ENCODE data around the gene SLC6A18. TPM values are rescaled to one million over a fixed set of nuclear protein-coding genes. Genes with fewer than 3 reads are reported as not detected.
A peak's percentile ranks its signal among the peaks of the same experiment; 100 is the strongest.

The SLC6A18 gene, protein sequence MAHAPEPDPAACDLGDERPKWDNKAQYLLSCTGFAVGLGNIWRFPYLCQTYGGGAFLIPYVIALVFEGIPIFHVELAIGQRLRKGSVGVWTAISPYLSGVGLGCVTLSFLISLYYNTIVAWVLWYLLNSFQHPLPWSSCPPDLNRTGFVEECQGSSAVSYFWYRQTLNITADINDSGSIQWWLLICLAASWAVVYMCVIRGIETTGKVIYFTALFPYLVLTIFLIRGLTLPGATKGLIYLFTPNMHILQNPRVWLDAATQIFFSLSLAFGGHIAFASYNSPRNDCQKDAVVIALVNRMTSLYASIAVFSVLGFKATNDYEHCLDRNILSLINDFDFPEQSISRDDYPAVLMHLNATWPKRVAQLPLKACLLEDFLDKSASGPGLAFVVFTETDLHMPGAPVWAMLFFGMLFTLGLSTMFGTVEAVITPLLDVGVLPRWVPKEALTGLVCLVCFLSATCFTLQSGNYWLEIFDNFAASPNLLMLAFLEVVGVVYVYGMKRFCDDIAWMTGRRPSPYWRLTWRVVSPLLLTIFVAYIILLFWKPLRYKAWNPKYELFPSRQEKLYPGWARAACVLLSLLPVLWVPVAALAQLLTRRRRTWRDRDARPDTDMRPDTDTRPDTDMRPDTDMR
- total RNA-seq, result not detected

DNA sequence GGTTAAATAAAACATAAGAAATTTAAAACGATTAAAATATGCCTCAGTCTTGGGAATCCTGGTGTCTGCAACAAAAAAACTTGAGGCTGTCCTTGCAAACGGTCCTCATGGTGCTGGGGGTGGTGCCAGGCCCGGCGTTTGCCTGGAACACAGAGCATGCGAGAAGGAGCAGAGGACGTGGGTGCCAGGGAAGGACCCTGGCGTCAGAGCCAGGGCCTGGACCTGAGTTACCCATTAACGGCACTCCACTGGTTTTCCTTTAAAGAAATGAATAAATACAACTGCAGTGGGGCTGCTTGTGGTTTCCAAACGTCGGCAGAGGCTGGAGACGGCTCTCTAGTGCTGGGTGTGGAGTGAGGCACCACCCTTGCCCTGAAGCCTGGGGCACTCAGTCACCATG, at the start of gene SLC6A18:
SLC6A18 (plus strand) TSS at position 301 of the 400 bp plus-strand sequence; CDS start at position 398, 97 bp downstream.
- FAIRE-seq, result no peak

DNA sequence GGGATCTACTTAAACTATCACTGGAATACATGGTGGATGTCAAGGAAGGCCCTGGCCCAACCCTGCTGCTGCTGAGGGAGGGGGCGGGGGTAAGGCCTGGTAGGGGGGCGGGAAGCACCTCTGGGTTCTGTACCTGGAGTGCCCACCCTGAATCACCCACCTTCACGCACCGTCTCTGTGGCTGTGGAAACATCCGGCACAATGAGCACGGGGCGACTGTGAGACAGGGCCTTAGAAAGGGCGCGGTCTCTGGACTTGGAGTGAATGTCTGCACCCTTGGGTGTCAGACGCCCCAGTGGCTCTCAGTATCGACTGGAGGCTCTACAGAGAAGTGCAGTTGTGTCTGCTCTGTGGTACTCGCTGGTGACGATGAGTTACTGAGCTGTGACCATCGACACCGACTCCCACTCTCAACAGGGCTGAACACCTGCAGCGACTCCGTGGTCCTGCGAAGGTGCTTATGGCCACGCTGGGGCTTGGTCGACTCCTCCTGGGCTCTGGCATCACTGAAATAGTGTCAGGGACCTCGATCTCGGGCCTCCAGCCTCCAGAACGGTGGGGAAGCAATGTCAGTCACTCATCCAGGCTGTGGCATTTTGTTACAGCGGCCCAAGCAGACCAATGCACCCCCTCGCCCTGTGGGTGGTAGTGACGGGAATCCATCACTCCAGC, 49.2 kb upstream of the SLC6A18 start:
- DNase-seq (ENCODE audit: low spot score in 2 of 2) (no peak), FAIRE-seq (no peak)

More for the DNA sequence above, at the start of gene SLC6A18:
- no peak for DNase-seq (ENCODE audit: low spot score in 2 of 2)

DNA sequence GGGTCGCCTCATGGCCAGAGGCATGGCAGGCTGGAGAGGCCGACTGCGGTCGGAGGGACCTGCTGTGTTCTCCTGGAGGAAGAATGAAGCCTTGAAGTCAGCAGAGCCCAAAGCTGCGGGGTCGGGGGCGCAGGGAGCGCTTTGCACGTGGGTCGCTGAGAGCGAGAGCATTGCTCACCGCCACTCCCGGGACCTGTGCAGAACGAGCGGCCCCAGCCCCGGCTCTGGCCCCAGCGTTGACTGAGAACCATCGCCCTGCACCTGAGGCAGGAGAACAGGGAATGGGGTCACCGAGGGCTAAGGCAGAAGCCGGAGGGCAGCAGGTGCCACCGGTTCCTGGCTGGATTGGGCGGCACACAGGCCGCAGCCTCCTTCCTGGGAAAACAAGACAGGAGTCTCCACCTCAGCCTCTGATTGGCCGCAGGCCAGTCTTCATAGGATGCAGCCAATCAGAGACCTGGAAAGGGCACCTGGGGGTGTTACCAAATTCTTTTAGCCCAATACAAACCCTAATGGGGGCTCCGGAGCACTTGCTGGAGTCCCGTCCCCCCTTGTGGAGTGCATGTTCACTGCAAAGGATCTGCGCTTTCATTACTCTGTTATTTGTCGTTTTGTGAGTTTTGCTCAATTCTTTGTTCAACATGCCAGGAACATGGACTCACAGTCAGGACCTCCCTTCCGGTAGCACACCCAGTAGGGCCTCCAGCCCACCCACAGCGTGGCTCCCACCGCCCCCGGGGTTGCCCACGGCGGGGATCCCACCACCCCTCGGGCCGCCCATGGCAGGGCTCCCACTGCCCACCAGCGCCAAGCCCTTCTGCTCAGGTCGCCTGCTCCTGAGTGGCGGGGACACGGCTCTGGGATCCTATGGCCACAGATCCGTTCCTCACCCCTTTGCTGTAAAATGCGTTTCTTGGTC, 48.4 kb upstream of the SLC6A18 start:
- no peak for FAIRE-seq
- no peak for DNase-seq (ENCODE audit: low spot score in 2 of 2)

DNA sequence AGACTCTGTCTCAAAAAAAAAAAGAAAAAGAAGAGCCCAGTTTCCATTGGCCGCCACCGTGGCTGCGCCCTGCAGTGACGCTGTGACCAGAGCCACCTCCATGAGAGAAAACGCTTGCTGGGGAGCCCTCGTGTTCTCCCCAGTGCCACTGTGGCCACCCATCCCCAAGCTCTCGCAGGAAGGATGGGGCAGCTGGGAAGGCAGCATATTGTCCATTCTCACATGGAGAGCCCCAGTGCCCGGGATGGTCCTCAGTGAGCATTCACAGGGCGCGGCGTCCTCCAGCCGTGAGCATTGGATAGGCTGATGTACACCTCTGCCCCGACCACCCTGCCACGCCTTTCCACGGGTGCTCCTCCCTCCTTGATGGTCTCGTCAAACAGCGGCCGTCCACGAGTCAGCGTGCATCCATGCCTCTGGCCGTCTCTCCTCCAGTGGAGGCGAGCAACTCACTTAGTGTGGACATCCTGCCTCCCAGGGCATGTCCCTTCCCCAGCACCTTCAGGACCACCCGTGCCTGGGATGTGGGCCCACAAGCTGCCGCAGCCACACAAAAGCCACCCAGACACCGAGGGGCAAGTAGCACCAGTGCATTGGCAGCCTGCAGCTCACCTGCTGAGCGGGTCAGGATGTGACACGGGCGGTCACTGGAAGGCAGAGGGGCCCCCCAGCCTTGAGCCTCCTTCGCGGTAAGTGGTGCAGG, 47.2 kb upstream of the SLC6A18 start:
- DNase-seq (ENCODE audit: low spot score in 2 of 2) (no peak), FAIRE-seq (no peak)

DNA sequence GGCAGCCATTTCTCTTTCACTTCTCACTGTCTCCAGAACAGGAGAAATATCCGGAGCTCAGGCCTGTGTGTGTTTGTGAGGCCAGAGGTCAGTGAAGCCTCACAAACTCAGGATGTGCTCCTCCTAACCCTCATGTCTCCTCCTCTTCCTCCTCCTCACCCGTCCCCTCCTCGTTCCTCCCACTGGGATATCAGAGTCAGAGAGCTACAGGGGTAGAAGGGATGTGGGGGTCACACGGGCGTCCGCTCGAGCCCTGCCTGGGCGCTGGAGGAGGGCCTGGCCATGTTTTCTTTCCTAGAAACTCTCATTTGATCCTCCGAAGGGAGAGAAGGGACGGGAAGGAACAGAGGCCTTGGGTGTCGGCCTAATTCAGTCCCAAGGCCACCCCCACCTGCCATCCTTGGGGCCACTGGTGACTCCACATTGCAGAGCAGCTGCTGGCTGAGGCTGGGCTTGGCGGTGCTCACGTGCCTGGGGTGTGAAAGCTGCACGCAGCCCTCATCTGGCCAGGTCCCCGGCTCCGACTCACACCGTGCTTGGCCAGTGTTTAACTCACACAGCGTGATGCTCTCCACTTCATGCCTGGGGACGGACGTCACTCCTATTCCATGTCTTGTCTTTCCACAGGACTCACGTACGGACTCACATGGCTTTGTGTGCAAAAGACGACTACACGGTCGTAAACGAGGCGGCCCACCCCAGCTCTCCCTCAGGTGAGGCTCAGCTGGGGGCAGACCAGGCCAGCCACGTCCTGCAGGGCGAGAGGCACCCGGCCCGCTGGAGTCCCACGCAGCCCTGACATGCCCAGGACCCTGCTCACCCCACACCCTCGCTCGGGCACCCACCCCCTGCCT, 46.4 kb upstream of the SLC6A18 start:
- FAIRE-seq (no peak), DNase-seq (ENCODE audit: low spot score in 2 of 2) (no peak)

DNA sequence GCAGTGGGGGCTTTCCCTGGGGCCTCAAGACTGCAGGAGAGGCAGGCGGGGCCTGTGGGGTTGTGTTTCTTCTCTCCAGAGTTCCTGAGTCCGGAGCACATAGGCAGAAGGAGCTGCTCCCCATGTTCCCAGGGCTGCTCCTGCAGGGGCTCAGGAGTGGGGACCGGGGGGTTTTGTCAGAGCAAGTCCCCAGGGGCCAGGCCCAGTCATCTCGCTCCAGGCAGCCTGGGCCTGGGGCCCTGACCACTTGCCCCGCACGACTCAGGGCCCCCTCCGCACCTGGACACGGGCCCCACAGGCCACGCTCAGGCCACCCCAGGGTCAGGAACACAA, 45.8 kb upstream of the SLC6A18 start:
- DNase-seq (ENCODE audit: low spot score in 2 of 2) (no peak), FAIRE-seq (no peak)

DNA sequence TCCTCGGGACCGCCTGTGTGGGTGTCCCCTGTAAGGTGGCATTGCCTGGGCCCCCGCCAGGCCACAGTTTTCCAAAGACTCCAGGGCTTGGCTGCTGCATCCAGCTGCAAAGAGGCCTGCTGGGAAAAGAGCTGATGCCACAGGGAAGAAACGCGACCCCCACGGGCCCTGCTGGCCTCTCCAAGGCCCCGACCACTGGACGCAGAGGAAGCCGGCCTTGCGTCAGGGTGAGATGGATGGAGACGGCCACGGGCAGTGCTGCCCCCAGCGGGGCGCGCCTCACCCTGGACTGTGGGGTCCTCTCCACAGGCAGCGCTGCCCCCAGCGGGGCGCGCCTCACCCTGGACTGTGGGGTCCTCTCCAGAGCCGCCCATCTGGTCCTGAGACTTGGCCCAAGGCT, 45.1 kb upstream of the SLC6A18 start:
- FAIRE-seq, result no peak
- DNase-seq (ENCODE audit: low spot score in 2 of 2), result no peak

DNA sequence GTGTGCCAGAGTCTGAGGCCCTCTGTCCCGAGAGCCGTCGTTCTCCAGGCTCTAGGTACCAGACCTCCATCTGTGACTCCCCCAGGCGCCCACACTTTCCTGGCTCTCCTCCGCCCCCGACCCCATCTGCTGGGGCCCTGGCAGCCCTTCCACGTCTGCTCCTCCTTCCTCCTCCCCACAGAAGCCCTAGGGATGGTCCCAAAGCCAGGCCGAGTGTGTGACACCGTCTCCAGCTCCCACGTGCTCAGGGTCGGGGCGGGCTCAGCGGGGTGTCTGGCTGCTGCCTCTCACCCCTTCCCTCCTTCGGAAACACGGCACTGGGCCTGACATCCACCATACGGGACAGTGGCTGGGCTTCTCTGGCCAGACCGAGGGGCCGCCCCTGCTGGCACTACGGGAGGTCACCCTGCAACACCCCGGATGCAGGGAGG, 44.3 kb upstream of the SLC6A18 start:
- DNase-seq (ENCODE audit: low spot score in 2 of 2) (no peak), FAIRE-seq (no peak)

DNA sequence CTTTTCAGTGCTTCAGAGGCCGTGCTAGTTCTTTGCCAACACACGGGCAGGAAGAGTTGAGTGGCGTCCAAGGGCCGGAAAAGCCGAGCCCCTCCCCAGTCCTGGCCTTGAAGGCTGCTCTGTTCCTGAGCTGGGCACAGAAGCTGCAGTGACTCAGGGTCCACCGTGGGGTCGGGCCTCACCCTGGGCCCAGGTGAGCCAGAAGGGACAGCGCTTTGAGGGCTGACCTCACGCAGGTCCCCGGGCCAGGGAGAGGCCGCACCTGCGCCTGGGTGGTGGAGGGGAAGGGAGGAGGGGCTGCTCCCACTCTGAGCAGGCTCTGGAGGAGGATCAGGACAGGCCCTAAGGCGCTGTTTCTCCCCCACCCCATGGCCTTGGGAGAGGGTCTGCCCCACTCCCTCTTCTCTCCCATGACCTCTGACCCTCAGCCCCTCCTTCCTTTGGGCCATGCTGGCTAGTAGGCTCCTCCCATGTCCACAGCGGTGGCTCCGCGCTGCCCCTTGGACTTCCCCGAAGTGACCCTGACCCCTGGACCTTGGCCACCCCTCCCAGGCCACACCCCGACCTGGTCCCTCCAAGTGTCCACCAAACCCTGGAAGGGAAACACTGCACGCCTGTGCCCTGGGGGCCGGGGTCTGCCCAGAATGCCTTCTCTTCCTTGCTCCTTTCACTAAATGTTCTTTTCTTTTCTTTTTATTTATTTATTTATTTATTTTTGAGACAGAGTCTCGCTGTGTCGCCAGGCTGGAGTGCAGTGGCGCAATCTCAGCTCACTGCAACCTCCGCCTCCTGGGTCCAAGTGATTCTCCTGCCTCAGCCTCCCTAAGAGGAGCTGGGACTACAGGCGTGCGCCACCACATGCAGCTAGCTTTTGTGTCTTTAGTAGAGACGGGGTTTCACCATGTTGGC, 43.5 kb upstream of the SLC6A18 start:
- FAIRE-seq (no peak), DNase-seq (ENCODE audit: low spot score in 2 of 2) (no peak)

DNA sequence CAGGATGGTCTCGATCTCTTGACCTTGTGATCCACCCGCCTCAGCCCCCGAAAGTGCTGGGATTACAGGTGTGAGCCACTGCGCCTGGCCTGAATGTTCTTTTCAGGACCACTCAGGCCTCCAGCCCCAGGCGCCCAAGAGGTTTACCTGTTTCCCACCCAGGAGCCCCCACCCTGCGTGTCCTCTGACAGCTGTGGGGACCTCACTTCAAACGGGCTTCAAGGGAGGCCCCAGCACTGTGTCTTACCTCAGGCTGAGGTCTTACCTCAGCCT, 42.9 kb upstream of the SLC6A18 start:
- no peak for DNase-seq (ENCODE audit: low spot score in 2 of 2)
- FAIRE-seq, result no peak

DNA sequence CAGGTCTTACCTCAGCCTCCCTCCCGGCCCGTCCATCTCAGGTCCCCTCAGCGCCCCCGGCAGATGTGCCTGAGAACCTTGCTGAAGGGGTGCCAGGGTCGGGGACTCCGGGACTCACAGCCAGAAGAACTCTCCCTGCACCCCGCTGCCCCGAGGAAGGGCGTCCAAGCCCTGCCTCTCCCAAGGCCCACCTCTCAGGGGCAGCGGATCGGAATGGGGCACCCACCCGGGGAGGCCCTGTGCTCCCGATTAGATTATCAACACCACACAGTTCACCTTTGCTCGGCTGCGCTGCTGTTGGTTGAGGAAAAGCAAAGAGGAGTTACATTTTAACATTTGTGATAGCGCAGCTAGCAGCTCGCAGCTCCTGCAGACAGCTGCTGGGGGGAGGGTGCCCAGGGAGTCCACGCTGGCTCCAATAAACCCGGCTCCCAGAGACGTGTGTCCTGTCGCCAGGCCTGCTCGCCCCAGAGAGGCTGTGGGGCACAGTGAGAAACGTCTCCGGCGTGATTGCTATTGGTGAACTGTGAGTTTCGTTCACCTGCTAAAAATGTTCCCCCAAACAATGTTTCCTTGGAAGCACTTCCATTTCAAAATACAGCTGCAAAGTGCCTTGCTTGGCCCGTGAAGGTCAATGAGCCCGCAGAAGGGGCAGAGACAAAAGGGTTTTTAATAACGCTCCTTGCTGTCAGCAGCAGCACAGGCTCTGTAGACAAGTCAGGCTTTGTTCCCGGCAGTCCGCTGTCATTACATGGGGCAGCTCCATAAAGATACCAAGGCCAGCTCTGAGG, 42.4 kb upstream of the SLC6A18 start:
- no peak for FAIRE-seq
- peak; percentile 54 to 69 for DNase-seq (ENCODE audit: low spot score in 2 of 2)

DNA sequence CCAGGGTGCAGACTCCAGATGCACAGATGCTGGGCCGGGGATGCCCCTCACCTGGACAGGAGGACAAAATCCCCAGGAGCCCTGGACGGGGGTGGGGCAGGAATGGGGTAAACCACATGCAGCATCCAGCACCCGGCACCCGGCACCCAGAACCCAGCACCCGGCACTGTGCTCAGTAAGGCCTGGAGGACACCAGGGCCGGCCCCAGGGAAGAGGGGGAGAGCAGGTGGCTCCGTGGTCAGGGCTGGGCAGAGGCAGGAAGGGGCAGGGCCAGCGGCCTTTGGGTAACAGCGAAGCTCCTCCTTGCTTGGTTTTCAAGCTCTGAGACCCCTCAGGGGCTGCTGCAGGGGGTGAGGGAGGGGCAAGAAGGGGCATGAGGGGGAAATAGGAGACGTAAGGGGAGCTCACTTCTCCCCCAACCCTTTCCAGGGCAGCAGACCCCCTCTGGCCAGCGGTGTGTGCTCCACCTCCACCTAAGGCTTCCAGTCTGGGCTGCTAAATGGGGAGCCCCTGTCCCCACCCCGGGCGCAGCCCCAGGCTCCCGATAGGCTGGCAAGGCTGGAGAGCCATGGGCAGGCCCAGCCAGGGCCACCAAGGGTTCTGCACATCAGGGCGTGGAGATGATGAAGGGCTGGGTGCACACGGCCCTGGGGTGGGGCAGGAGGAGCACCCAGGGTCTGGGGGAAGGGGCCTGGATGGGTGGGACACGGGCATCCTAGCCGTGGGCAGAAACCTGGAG, 41.6 kb upstream of the SLC6A18 start:
- DNase-seq (ENCODE audit: low spot score in 2 of 2) (no peak), FAIRE-seq (no peak)

DNA sequence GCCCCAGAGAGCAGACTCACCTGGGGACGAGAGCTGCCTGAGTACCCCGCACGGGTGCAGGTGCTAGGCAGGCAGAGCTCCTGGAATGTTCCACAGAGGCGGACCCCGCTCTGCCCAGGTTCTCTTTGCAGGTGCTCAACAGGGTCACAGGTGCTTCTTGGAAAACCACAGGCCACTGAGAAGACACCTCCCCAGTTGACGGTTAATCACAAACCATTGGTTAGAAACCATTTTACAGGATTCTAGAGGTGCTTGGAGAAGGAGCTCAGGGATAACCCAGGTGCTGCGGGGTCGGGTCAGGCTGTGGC, 41.1 kb upstream of the SLC6A18 start:
- FAIRE-seq (no peak), DNase-seq (ENCODE audit: low spot score in 2 of 2) (no peak)

DNA sequence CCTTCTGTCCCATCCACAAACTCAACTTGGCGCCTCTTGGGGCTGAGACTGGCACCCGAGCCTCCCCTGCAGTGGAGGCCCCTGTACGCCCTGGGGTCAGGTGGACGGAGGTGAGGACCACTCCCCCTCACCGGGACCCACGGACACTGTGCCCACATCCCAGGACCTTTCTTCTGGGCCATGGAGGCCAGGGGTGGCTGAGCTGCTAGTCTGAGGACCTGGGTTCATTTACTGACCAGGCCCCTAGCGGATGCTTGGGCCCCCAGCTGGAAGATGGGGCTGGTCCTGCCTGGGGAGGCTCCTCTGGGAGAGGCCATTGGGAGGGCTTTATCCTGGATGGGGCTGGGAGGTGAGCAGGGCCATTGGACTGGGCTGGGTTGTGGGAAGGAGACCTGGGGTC, 40.7 kb upstream of the SLC6A18 start:
- DNase-seq (ENCODE audit: low spot score in 2 of 2) (no peak), FAIRE-seq (no peak)

DNA sequence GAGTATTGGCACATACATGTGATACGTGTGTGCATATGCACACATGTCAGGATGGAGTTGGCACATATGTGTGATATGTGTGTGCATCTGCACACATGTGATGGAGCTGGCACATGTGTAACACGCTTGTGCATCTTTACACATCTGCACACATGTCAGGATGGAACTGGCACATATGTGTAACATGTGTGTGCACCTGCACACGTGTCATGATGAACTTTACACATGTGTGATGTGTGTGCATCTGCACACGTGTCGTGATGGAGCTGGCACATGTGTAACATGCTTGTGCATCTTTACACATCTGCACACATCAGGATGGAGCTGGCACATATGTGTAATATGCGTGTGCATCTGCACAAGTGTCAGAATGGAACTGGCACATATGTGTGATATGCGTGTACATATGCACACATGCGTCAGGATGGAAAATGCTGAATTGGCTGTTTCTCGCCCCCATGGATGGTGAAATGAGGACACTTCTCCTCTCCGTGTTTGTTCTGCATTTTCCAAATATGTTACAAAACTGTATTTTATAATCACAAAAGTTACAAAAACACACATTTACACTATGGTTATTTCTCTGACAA, 40.0 kb upstream of the SLC6A18 start:
- no peak for DNase-seq (ENCODE audit: low spot score in 2 of 2)
- no peak for FAIRE-seq

DNA sequence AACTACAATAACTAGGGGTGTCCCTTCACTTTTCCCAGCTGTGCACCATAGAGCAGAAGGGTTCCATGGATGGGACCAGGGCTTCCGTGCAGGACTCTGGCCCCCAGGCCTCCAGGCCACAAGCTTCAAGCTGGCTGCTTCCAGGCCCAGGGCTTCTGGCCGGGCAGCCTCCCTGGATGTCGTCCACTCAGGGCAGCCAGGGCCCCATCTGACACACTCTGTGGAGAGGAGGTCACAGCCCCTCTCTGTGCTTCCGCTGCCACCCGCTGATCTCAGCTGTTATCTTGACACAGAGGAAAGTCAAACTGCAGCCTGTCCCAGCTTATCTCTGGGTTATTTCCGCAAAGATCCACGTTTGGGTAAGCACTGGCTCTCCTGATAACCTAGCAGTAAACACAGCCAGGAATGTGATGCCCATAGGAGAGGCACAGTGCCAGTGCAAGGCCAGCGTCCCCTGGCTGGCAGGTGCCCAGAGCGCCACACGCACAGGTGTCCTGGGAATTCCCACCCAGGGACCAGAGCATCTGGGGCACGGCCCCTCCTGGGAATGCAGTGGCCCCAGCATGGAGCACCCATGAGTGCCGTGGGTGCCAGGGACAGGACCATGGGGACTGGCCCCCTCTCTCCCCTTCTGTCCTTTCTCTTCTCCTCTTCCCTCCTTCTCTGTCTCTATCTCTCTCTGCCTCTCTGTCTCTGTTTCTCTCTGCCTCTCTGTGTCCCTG, 39.4 kb upstream of the SLC6A18 start:
- DNase-seq (ENCODE audit: low spot score in 2 of 2) (no peak), FAIRE-seq (no peak)

Measured in frontal cortex (tissue), 4 donors.